Measurements from ENCODE around the gene KCNH1.

KCNH1 gene

DNA sequence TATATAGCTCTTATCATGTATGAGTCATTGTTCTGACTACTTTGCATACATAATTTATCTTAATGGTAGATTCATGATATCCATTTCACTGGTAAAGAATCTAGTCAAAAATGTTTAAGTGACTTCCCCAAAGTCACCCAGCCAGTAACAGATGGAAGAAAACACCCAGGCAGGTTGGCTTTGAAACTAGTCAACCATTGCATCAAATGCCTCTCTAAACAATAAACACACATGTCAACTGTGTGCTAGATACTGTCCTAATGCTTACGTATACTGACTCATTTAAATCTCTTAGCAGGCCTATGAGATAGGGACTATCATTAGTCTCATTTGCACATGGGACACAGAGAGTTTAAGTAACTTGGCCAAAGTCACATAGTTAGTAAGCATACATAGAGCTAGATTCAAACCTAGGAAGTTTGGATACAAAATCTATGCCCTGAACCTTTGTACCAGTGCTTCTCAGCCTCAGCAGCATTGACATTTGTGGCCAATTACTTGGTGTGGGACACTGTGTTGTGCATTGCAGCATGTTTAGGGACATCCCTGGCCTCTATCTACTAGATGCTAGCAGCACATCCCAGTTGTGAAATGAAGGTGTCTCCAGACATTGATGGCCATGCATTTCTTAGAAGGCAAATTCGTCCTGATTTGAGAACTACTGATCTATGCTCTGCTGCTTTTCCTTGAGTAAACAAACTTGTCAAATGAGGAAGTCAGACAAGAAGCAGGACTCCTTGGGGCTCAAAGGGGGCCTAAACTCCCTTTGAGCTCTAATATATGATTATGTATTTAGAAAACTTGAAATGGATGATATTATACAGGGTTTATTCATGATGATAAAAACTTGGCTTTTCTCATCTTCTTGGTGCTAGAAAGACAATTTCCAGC, 316.3 kb downstream of the KCNH1 start:
- in situ Hi-C loops (cut with HindIII; ENCODE audit: low sequenced_read_pairs): no loop called here

- in situ Hi-C loops (cut with HindIII; ENCODE audit: low sequenced_read_pairs): no loop called here
Observed at GRCh38 chr1:210815641-210816550, 318.1 kb downstream of the KCNH1 start.

GRCh38 chr1:210814382-210815123, 319.4 kb downstream of the KCNH1 start:
- in situ Hi-C loops (cut with HindIII; ENCODE audit: low sequenced_read_pairs): no loop called here

DNA sequence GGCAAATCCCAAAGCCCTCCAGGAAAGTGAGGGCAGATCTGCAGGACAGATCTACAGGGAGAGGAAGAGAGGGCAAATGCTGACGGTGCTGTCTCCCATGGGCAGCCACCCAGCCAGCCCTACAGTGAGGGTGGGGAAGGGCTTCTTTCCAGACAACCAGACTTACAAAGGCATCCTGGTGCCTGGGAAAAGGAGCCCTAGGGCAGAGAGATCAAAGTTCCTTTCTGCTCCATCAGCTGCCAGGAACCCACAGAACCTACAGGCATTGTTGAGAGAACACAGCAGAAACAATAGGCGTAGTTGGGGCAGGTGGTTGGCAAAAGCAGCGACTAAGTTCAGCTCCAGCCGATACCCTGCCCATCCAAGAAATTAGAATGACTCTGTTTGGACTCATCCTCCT, 332.4 kb downstream of the KCNH1 start:
- in situ Hi-C loops (cut with HindIII; ENCODE audit: low sequenced_read_pairs): no loop called here

DNA sequence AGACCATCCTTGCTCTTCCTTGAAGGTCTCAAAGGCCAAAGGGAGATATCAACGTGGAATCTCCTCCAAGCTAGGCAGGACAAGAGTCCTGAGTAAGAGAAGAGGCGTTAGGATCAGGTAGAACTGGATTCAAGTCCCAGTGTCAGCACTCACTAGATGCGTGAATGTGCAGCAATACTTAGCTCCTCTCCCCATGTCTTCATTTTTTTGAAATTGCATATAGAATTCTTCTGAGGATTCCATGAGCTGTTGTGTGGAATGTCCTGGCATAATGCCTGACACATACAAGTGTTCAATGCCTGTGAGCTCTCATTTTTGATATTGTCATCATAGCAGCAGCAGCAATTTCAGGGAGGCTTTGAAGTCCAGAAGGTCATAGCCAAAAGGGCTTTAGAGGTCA, 333.2 kb downstream of the KCNH1 start:
- in situ Hi-C loops (cut with HindIII; ENCODE audit: low sequenced_read_pairs): no loop called here

DNA sequence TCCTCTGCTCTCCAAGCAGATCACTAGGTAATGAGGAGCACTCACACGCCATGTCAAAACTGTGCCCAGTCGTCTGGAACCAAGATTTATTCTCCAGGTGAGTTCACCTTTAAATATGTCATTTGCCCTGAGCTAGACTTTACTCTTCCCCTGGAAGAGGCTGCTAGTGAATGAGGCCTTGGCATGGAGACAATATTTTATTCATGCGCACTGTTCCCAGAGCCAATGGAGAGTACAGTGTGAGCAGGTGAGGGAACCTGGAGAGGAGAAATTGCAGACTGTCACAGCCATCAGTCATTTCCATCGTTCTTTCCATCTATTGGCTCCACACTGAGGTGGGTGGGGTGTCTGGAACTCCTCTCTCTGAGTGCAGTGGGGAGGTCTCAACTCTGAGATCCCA, 333.6 kb downstream of the KCNH1 start:
- in situ Hi-C loops (cut with HindIII; ENCODE audit: low sequenced_read_pairs): no loop called here

DNA sequence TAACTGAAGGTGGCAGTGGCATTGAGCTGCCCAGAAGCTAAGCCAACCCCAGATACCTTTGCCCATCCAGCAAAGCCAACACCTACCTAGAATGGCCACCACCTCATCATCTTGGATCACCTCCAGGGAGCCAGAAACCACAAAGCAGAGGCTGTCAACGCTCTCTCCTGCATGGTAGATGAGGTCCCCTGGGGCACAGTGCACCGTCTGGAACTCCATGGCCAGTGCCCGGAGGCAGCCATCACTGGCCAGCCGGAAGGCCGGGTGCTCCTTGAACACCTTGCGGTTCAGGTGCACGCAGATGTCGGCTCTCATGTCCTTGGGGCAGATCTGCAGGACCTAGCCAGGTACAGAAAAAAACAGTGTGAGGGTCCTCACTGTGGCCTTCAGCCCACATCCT, 336.5 kb downstream of the KCNH1 start:
- in situ Hi-C loops (cut with HindIII; ENCODE audit: low sequenced_read_pairs): no loop called here

DNA sequence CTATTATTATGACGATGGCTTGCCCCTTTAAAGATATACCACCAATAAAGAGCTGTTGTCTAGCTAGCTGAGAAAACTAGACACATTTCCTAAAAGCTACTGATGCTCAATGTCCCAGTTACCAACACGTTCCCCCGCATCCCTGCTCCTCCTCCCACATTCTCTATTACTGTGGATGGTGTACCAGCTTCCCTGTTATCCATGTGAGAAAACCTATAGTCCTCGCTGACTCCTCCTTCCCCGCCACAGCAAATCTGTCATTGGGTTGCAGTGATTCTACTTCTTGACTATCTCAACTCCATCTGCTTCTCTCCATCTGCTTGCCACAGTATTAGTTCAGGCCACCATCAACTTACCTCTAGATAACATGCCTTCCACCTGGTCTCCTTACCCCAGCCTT, 337.5 kb downstream of the KCNH1 start:
- in situ Hi-C loops (cut with HindIII; ENCODE audit: low sequenced_read_pairs): no loop called here

DNA sequence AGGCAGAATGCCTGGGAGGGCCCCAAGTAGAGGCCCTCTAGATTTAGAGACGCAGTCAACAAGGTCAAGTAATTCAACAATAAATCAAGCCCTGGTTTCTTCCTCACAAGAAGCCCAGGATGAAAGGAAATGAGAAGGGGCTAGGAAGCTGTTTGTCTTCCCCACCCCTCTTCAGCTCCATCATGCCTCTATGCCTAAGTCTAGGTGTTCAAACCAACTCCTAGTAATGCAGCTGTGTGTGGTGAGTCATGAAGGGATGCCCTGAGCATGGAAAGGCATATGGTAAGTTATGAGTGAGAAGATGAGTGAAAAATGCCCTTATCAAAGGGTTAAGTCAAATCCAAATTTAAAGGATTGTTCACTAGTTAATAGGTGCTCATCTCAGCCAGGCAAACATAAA, 339.5 kb downstream of the KCNH1 start:
- in situ Hi-C loops (cut with HindIII; ENCODE audit: low sequenced_read_pairs): no loop called here

DNA sequence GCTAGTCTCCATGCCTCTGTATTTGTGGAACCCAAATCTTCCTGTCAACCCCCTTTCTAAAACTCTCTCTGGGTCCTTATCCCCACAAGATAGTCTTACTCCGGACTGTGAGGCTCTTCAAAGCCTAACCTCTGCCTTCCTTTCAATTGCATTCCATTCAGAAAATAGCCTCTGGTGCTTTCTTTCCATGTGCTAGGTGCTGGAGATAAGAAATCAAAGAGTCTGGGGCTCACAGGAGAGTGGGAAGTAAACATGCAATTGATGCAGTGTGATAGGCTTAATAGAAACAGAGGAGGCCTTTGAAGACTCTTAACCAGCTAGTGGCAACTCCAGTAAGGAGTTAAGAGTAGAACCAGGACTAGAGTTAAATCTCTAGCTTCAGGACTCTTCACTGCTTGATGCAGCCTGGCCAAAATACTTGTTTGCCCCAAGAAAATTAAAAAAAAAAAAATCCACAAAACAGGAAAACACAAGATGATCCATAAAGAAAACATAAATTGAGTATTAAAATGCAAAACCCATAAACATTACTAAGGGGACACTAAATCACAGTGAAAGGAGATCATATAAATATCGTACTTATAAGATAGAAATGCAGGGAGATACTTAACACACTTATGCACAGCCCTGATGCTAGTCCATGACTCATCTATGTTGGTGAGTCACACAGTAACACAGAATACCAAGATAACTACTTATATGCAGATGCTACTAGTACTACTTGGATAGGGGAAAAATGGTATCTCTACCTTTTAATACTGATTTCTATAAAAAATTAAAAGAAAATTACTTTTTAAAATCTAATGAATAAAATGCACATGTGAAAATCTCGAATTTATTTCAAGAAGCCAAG, 341.5 kb downstream of the KCNH1 start:
- in situ Hi-C loops (cut with HindIII; ENCODE audit: low sequenced_read_pairs): no loop called here

- in situ Hi-C loops (cut with HindIII; ENCODE audit: low sequenced_read_pairs): no loop called here
Observed at GRCh38 chr1:210790196-210790595, 343.8 kb downstream of the KCNH1 start.

- in situ Hi-C loops (cut with HindIII; ENCODE audit: low sequenced_read_pairs): no loop called here
Observed at GRCh38 chr1:210787800-210788199, 346.1 kb downstream of the KCNH1 start.

GRCh38 chr1:210786546-210786945, 347.4 kb downstream of the KCNH1 start:
- in situ Hi-C loops (cut with HindIII; ENCODE audit: low sequenced_read_pairs): no loop called here

DNA sequence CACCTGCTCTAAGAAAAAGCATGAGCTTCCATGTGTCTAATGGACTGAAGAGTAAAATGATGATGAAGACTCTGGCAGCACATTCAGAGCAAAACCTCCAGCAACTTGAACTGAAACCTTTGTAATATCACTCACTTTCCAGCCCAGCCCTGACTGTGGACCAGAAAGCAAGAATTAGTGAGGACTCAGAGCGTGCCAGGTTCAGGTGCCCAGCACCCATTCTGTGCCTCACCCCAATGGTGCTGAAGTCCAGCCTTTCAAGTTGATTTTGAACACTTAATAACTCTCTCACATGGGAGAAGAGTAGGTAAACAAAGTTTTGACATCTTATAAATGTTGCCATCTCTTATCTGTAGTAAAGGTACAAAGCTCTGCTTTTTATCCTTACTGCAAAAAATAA, 350.0 kb downstream of the KCNH1 start:
- in situ Hi-C loops (cut with HindIII; ENCODE audit: low sequenced_read_pairs): no loop called here

- in situ Hi-C loops (cut with HindIII; ENCODE audit: low sequenced_read_pairs): no loop called here
Observed at GRCh38 chr1:210781652-210782051, 352.3 kb downstream of the KCNH1 start.

DNA sequence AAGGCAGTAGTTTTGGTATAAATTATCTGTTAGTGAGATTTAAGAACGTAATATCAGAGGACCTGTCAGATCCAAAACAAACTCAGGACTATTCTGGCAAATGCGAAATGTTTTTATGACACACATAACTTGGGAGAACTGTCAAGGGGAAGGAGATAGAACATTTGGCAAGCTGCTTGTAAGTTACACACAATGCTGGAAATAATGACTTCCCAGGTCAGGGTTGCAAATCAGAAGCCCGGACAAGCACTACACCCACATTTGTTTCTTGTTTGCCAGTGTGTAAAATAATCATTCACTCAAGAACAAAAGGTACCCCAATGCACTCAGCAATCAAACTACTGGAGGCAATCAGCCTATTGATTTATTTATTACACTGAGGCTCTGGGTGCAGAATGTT, 354.7 kb downstream of the KCNH1 start:
- in situ Hi-C loops (cut with HindIII; ENCODE audit: low sequenced_read_pairs): no loop called here

DNA sequence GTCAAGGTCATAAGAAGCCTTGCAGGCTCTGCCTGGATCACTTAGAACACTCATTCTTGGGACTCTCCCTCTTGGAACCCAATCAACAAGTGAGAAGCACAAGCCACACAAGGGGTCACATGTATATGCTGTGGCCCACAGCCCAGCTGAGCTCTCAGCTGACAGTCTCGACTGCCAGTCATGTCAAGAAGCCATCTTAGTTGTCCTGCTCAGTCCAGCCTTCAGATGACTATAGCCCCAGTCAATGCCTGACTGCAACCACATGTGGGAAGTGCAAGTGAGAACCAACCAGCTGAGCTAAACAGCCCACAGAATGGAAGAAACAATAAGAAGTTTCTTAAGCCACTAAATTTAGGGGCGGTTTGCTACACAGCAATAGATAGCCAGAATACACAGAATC, 356.0 kb downstream of the KCNH1 start:
- in situ Hi-C loops (cut with HindIII; ENCODE audit: low sequenced_read_pairs): no loop called here

DNA sequence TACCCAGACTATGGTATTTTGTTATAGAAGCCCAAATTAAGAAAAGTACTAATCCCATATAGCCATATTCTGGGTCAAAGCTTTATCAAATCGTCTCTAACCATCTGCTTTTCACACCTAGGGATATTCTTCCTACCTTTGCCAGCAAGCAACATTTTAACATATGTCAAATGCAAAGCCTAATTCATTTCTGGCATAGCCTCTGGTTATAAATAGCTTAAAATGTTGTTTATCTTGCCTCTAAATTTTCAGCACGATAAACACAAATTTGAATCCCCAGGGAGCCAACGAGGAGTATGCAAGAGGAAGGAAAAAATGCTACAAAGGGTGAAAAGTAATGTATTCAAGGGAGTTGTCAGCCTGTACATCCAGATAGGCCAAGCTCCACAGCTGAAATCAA, 357.2 kb downstream of the KCNH1 start:
- in situ Hi-C loops (cut with HindIII; ENCODE audit: low sequenced_read_pairs): no loop called here

GRCh38 chr1:210775289-210775688, 358.7 kb downstream of the KCNH1 start:
- in situ Hi-C loops (cut with HindIII; ENCODE audit: low sequenced_read_pairs): no loop called here

DNA sequence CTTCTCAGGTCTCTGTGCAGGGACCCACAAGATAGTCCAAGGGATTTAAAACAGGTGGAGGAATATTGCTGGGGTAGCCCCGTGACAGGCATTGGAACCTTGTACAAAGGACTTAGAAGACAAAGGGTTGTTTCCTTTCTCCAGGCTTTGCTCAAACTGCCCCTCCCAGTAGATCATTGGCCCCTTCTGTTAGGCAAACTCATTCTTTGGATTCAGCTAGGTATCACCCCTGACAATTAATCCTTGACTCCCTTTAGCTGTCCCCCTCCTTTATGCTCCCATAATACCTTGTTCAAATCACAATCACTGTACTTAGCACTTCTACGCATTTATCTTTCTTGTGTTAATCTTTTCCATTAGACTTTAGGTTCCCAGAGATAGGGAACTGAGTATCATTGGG, 360.5 kb downstream of the KCNH1 start:
- in situ Hi-C loops (cut with HindIII; ENCODE audit: low sequenced_read_pairs): no loop called here
